Ovary (tissue), 9 donors: Measurements from ENCODE around the gene TENM3. TPM values are rescaled to one million over a fixed set of nuclear protein-coding genes. Genes with fewer than 3 reads are reported as not detected.

Experiments
- DNase-seq, 5 donors: peaks; one replicate each; pipeline ENCODE4 v3.0.0-alpha.2; 2019 to 2020
- H3K27ac ChIP-seq, 2 donors: fragments of 200-600 bp; one replicate each; pipeline versions ENCODE4 v1.5.1 to v1.8.0; 2019 to 2022
- H3K27me3 ChIP-seq: fragments of 200-600 bp; one replicate; pipeline ENCODE4 v1.8.0; 2022
- H3K36me3 ChIP-seq: fragments of 200-600 bp; sonication (generic); one replicate; pipeline ENCODE4 v1.5.1; 2019
- H3K4me1 ChIP-seq: one replicate; pipeline ENCODE4 v1.8.1; 2013; ENCODE audit warnings: mild to moderate bottlenecking, moderate library complexity; ENCODE audit not compliant: insufficient read depth
- H3K4me3 ChIP-seq: fragments of 200-600 bp; sonication (generic); one replicate; pipeline ENCODE4 v1.5.1; 2017
- H3K9me3 ChIP-seq, 2 donors: fragments of 200-600 bp in 1 of 2; sonication (generic) in 1 of 2; one replicate each; pipeline versions ENCODE4 v1.5.1 to v1.8.1; 2013 to 2019; ENCODE audit warnings: mild to moderate bottlenecking in 1 of 2, moderate library complexity in 1 of 2
- CTCF ChIP-seq, 3 donors: fragments of 450-650 bp in 2 of 3; fragments of 200-600 bp in 1 of 3; IDR thresholded peaks; one replicate each; pipeline versions ENCODE4 v1.5.1 to v1.8.0; 2016 to 2022; ENCODE audit warnings: antibody characterized with exemption in 3 of 3, mild to moderate bottlenecking in 1 of 3
- EP300 ChIP-seq: sonication (generic); formaldehyde crosslinking; IDR thresholded peaks from one replicate; pipeline ENCODE4 v1.6.1; 2017; ENCODE audit warnings: antibody characterized with exemption
- POLR2A ChIP-seq: fragments of 450-650 bp; IDR thresholded peaks from one replicate; pipeline ENCODE4 v1.6.1; 2017; ENCODE audit warnings: antibody characterized with exemption, mild to moderate bottlenecking, moderate library complexity
- WGBS, 3 donors: extraction: QIAGEN DNeasy Blood & Tissue Kit in 1 of 3; methylation state at CpG; one replicate each; pipeline versions ENCODE4 v1.1.5 to v1.1.7; 2013 to 2017; 5-methylcytosine and 5-hydroxymethylcytosine counted together
- intact Hi-C, 4 donors: fragments of 100-400 bp; cut with DNase I; formaldehyde crosslinking; loops; one replicate each; pipeline versions ENCODE4 v1.11.0 to v1.15.1; 2022 to 2023
- polyA plus RNA-seq, 2 donors: library from polyadenylated mRNA; stranded (reverse); fragments of 200-250 nt in 1 of 2; fragments of 350-450 nt in 1 of 2; fragmentation: Illumina TruSeq in 1 of 2; extraction: RNeasy Lipid Tissue Mini Kit (QIAGEN cat#74804) in 1 of 2; gene quantifications; one replicate each; pipeline ENCODE4 v1.2.3, GENCODE V29; 2013 to 2014
- total RNA-seq, 7 donors: library from RNA; depleted of rRNA in 2 of 7; stranded (reverse); fragments of >200 nt in 2 of 7; fragmentation: NEBNext Ultra II Directional in 3 of 7; extraction: Animal tissue kit (Norgen Biotek cat#: 25700) in 3 of 7; gene quantifications; one replicate each; pipeline versions ENCODE4 v1.1.0 to v1.2.4, GENCODE V29; 2016 to 2023
- donor health status: DM: no; HTN: no; CAD: no; lungs with moderate emphysema.
- donor health status: DM: no; HTN: no; CAD: no.
- donor health status: Bipolar disorder and iron deficiency.
- donor health status: DM: yes; HTN: yes; CAD: no.
- donor health status: DM: no; HTN: no; CAD: no.
- donor health status: DM: yes; HTN: yes; CAD: no.

Gene TENM3
- total and polyA plus RNA-seq, 9 donors = 0.82 to 16.1 (median 5.7) TPM

- no peak overlapping the region for H3K4me3 ChIP-seq
- H3K27ac ChIP-seq = no peak overlapping the region
- 78 to 85% (median 84%) methylated on average over 4 of the region's 4 CpGs for WGBS, 3 donors
- no peaks in the 10 kb centered on the region for H3K4me1 ChIP-seq
- DNase-seq = no peak
- no peaks in the 10 kb centered on the region for H3K27me3 ChIP-seq
- TF ChIP-seq EP300 = no peak
- TF ChIP-seq CTCF (IDR thresholded peaks at IDR 0.05) = no peak
- no peak for TF ChIP-seq POLR2A
- no peaks in the 10 kb centered on the region for H3K36me3 ChIP-seq
- no peaks in the 10 kb centered on the region for H3K9me3 ChIP-seq
- intact Hi-C loops = no loop called here
These were observed 63.7 kb downstream of the TENM3 start for GRCh38 chr4:182306792-182307507.

DNA sequence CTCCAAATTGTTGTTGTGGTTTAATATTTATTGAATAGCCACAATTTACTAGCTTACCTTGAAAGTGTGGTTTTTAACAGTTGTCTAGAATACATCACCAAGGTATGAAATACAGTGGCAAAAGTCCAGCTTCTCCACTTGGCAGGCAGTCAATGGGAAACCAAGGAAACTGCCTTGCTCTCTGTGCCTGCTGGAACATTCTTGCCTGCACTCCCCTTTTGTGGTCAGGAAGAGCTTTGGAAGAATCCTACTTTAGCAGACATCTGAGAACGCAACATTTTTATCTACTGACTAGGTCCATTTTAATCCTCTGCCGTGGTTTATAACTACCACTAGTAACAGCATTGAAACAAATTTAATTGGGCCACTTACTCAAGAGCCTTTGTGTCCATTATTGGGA lies 64.5 kb downstream of the TENM3 start:
- Histone ChIP-seq H3K27me3 (no peaks in the 10 kb centered on the region), H3K4me3 (no peak overlapping the region), H3K4me1 (no peaks in the 10 kb centered on the region), H3K36me3 (no peaks in the 10 kb centered on the region), H3K27ac (no peak overlapping the region), H3K9me3 (no peaks in the 10 kb centered on the region)
- TF ChIP-seq CTCF (IDR thresholded peaks at IDR 0.05) = no peak
- no peak for TF ChIP-seq EP300
- TF ChIP-seq POLR2A = no peak
- WGBS, 3 donors = 7 to 22% (median 19%) methylated on average over 2 of the region's 2 CpGs
- intact Hi-C loops = no loop called here
- no peak for DNase-seq

DNA sequence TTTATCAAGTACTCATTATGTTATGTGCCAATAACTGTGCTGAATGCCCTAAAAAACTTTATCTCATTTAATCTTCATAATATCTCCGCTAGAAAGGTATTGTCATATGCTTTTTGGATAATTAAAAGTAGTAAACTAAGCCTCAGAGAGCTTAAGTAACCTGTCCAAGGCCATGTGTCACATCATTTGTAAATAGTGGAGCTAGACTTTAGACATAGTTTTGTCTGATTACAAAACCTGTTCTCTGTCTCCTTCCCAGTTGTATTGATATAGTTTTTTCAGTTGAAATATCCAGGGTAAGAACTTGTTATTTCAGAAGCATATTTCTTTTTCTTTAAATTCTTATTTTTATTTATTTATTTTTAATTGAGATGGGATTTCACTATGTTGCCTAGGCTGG lies 66.7 kb downstream of the TENM3 start:
- no peak for DNase-seq
- Histone ChIP-seq H3K27me3 (no peaks in the 10 kb centered on the region), H3K27ac (no peak overlapping the region), H3K4me1 (no peaks in the 10 kb centered on the region), H3K36me3 (no peaks in the 10 kb centered on the region), H3K9me3 (no peaks in the 10 kb centered on the region), H3K4me3 (no peak overlapping the region)
- TF ChIP-seq CTCF (IDR thresholded peaks at IDR 0.05) (no peak), EP300 (no peak), POLR2A (no peak)
- intact Hi-C loops = no loop called here
- 85 to 86% (median 85%) methylated on average over 1 of the region's 1 CpG for WGBS, 3 donors

GRCh38 chr4:182310316-182310715 lies 67.1 kb downstream of the TENM3 start:
- no peaks in the 10 kb centered on the region for H3K36me3 ChIP-seq
- no peaks in the 10 kb centered on the region for H3K4me1 ChIP-seq
- H3K4me3 ChIP-seq = no peak overlapping the region
- TF ChIP-seq POLR2A = no peak
- TF ChIP-seq CTCF (IDR thresholded peaks at IDR 0.05) = no peak
- TF ChIP-seq EP300 = no peak
- WGBS, 3 donors = 35 to 58% (median 55%) methylated on average over 5 of the region's 5 CpGs
- no peak for DNase-seq
- H3K27ac ChIP-seq = no peak overlapping the region
- intact Hi-C loops = no loop called here
- no peaks in the 10 kb centered on the region for H3K9me3 ChIP-seq
- no peaks in the 10 kb centered on the region for H3K27me3 ChIP-seq
